Psoas muscle (tissue), 8 donors: ENCODE measurements around the gene CLEC10A. TPM values are rescaled to one million over a fixed set of nuclear protein-coding genes. Genes with fewer than 3 reads are reported as not detected.

Experiments used
- ATAC-seq, 4 donors: fragments of 200-7000 bp; cut with Tn5 transposase; one replicate each; pipeline ENCODE4 v1.9.1; 2020; ENCODE audit warnings: moderate library complexity in 3 of 4, mild to moderate bottlenecking in 2 of 4
- DNase-seq, 2 donors: peaks; one replicate each; pipeline ENCODE4 v3.0.0-alpha.2; 2020
- H3K27ac ChIP-seq: fragments of 200-600 bp; one replicate; pipeline ENCODE4 v1.8.0; 2022
- H3K27me3 ChIP-seq, 3 donors: fragments of 200-600 bp in 1 of 3; one replicate each; pipeline versions ENCODE4 v1.6.1 to v1.8.0; 2013 to 2022; ENCODE audit warnings: low read length in 2 of 3, mild to moderate bottlenecking in 2 of 3, moderate library complexity in 1 of 3; ENCODE audit not compliant: insufficient read depth in 3 of 3
- H3K36me3 ChIP-seq, 2 donors: fragments of 200-600 bp in 1 of 2; one replicate each; pipeline versions ENCODE4 v1.6.1 to v1.8.0; 2013 to 2022; ENCODE audit warnings: low read depth in 1 of 2, mild to moderate bottlenecking in 1 of 2, moderate library complexity in 1 of 2; ENCODE audit not compliant: insufficient read depth in 1 of 2
- H3K4me1 ChIP-seq: fragments of 200-600 bp; one replicate; pipeline ENCODE4 v1.8.0; 2022
- H3K4me3 ChIP-seq: fragments of 200-600 bp; one replicate; pipeline ENCODE4 v1.8.0; 2022; ENCODE audit warnings: mild to moderate bottlenecking
- H3K9me3 ChIP-seq: fragments of 200-600 bp; one replicate; pipeline ENCODE4 v1.8.0; 2022
- CTCF ChIP-seq: fragments of 200-600 bp; IDR thresholded peaks from one replicate; pipeline ENCODE4 v1.8.0; 2022; ENCODE audit warnings: antibody characterized with exemption
- WGBS, 3 donors: extraction: QIAGEN DNeasy Blood & Tissue Kit; methylation state at CpG; one replicate each; pipeline versions ENCODE4 v1.1.6 to v1.1.7; 2013; 5-methylcytosine and 5-hydroxymethylcytosine counted together
- intact Hi-C, 2 donors: fragments of 100-400 bp; cut with DNase I; formaldehyde crosslinking; loops; one replicate each; pipeline versions ENCODE4 v1.11.0 to v1.14.2; 2022
- polyA plus RNA-seq, 3 donors: library from polyadenylated mRNA; stranded (reverse); fragments of 200-250 nt; gene quantifications; one replicate each; pipeline ENCODE4 v1.2.3, GENCODE V29; 2013
- total RNA-seq, 4 donors: library from RNA; stranded (reverse); fragmentation: NEBNext Ultra II Directional in 2 of 4; extraction: Animal tissue kit (Norgen Biotek cat#: 25700) in 2 of 4; gene quantifications; one replicate each; pipeline versions ENCODE4 v1.2.1 to v1.2.4, GENCODE V29; 2021 to 2023
- donor health status: healthy with polysubstance abuse.
- donor health status: DM: no; HTN: no; CAD: no; lungs with moderate emphysema.
- donor health status: Bipolar disorder and iron deficiency.
- donor health status: healthy.
- donor health status: DM: yes; HTN: yes; CAD: no.
- donor health status: DM: no; HTN: no; CAD: no.
- donor health status: DM: no; HTN: no; CAD: no.
- donor health status: DM: yes; HTN: yes; CAD: no.

Gene CLEC10A
- total and polyA plus RNA-seq, 7 donors: 0.69 to 4.9 (median 2.0) TPM

DNA sequence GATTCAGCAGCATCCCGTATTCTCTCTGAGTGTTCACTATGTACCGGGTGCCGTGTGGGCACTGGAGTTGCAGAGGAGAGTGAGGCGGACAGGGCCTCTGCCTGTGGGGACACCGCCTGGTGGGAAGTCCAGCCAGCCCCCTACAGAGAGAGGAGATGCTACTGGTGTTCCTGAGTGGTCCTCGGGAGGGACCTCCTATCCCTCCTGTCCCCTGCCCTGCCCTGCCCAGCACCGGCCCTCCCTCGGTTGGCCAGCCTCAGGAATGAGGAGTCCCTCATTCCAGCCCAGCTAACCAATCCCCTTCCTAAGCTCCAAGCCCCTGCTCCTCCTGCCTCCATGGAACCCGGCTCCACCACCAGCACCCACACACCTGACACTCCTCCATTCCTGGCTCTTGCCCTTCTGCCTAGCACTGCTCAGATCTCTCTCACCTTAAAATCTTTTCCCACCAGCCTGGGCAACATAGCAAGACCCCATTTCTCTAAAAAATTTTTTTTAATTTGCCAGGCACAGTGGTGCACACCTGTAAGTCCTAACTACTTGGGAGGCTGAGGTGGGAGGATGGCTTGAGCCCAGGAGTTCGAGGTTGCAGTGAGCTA, 32.6 kb upstream of the CLEC10A start:
- intact Hi-C loops: no loop called here
- Histone ChIP-seq H3K36me3 (no peaks in the 10 kb centered on the region), H3K27ac (no peak overlapping the region), H3K4me3 (no peak overlapping the region), H3K4me1 (no peaks in the 10 kb centered on the region), H3K9me3 (no peaks in the 10 kb centered on the region), H3K27me3 (peaks cover 0 to 28% (median 8%) of the 10 kb centered on the region in 3 donors)
- DNase-seq: no peak
- no peak for TF ChIP-seq CTCF
- no peak for ATAC-seq
- 51 to 66% (median 62%) methylated on average over 10 of the region's 10 CpGs for WGBS, 3 donors

- no peaks in the 10 kb centered on the region for H3K9me3 ChIP-seq
- no peak for TF ChIP-seq CTCF
- no peaks in the 10 kb centered on the region for H3K36me3 ChIP-seq
- ATAC-seq: no peak
- H3K4me1 ChIP-seq: no peaks in the 10 kb centered on the region
- WGBS, 3 donors: 28 to 35% (median 30%) methylated on average over 11 to 12 of the region's 12 CpGs
- intact Hi-C loops: no loop called here
- H3K27me3 ChIP-seq: peaks cover 0 to 26% (median 10%) of the 10 kb centered on the region in 3 donors
- H3K4me3 ChIP-seq: no peak overlapping the region
- no peak for DNase-seq
- H3K27ac ChIP-seq: no peak overlapping the region
Measured at GRCh38 chr17:7111784-7112509, 31.9 kb upstream of the CLEC10A start.

DNA sequence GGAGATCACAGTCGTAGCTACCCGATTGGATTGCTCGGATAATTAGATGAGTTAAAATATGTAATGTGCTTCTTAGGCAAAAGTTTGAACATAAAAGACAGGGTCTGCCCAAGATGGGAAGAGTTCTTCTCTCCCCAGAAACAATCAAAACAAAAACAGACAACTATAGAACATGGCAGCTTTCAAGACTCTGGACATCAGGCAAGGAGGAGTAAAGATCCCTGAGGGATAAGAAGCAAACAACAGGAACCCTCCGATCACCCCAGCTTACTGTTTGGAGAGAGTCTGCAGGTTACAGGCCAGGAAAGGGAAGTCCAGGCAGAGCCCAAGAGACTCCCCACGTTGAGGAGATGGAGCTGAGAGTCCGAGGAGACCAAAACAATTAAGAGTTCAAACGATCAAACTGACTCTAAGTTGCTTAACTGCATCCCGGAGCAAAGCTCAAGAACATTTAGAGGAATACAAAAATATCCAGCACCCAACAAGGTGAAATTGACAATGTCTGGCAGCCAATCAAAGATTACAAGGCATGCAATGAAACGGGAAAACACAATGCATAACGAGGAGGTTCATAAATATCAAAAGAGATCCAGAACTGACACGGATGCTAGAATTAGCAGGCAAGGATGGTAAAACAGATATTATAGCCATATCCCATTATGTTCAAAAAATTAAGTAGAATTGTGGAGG, 30.7 kb upstream of the CLEC10A start:
- no peaks in the 10 kb centered on the region for H3K36me3 ChIP-seq
- H3K4me3 ChIP-seq: no peak overlapping the region
- 53 to 55% (median 53%) methylated on average over 11 of the region's 11 CpGs for WGBS, 3 donors
- intact Hi-C loops: no loop called here
- DNase-seq (no peak), ATAC-seq (no peak)
- H3K27me3 ChIP-seq: peaks cover 0 to 26% (median 12%) of the 10 kb centered on the region in 3 donors
- no peak overlapping the region for H3K27ac ChIP-seq
- no peaks in the 10 kb centered on the region for H3K4me1 ChIP-seq
- no peaks in the 10 kb centered on the region for H3K9me3 ChIP-seq
- TF ChIP-seq CTCF: no peak

- Histone ChIP-seq H3K36me3 (no peaks in the 10 kb centered on the region), H3K27me3 (peaks cover 0 to 36% (median 12%) of the 10 kb centered on the region in 3 donors), H3K27ac (no peak overlapping the region), H3K4me1 (no peaks in the 10 kb centered on the region), H3K9me3 (no peaks in the 10 kb centered on the region), H3K4me3 (no peak overlapping the region)
- intact Hi-C loops: no loop called here
- TF ChIP-seq CTCF: no peak
- DNase-seq (no peak), ATAC-seq (no peak)
- 70 to 73% (median 71%) methylated on average over 10 of the region's 10 CpGs for WGBS, 3 donors
Measured at GRCh38 chr17:7109461-7110322, 29.6 kb upstream of the CLEC10A start.
